HG02938 (cell line): Measurements from ENCODE around the gene MS4A18.

Experiments
- ATAC-seq: cut with Tn5 transposase; IDR thresholded peaks from one replicate; pipeline ENCODE4 v1.9.1; 2021; ENCODE audit warnings: mild to moderate bottlenecking, moderate library complexity; ENCODE audit not compliant: unreplicated experiment

The MS4A18 gene

GRCh38 chr11:60785136-60785535, 60.6 kb downstream of the MS4A18 start, which contains the start of gene MS4A10:
MS4A10 (plus strand) TSS chr11:60785333; CDS start chr11:60790336, 5,003 bp downstream.
- ATAC-seq = no peak

DNA sequence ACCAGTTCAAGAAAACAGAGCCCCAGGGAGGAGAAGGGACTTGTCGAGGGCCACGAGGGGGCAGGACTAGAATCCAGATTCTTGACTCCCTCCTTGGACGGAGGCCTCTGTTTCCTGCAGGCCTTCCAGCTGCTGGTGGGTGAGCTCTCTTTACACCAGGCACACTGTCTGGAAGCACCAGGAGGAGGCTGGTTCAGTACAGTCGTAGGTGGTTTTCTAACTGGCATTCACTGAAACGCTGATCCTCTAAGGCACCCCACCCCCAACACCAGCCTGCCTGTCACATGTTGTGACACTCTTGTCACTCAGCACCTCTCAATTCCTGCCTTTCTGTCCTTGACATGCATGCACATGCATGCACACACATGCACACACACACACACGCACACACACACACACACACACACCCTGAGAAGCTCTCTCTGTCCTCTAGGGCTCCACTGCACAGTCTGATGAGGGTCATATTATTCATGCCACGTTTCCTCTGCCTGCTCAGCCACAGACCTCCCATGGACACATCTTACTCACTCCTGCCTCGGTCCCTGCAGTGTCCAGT, 61.4 kb downstream of the MS4A18 start:
- no peak for ATAC-seq

GRCh38 chr11:60786811-60787567, 62.5 kb downstream of the MS4A18 start:
- ATAC-seq = no peak

DNA sequence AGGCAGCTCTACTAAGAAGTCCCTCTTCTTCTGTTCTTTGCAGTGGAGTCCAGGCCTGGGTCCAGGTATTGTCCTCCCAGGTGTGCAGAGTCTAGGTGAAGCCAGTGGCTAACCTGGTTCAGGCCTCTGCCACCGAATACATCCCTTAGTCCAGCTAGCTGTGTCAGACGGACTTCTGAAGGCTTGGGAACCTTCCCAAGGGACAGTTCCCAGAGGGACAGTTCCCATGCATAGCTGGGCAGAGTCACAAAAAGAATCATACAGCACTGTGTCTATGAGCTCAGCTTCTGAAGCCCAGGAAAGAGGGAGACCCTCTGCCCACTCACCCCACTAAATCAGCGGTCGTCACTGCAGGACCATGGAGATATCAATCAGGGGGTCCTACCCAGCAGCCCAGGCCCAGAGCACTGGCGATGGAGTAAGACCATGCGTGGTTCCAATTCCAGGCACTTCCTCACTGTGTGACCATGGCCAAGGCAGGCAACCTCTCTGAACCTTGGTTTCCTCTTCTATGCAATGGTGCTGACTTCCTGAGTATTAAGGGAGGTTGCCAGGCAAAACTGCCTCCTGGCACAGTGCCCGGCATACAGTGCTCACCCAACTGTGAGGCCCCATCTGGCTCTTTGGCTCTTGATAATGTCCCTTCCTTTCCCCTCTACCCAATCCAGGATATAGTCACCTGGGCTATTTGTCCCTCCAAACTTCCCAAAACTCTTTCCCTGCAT, 64.0 kb downstream of the MS4A18 start:
- ATAC-seq = no peak

DNA sequence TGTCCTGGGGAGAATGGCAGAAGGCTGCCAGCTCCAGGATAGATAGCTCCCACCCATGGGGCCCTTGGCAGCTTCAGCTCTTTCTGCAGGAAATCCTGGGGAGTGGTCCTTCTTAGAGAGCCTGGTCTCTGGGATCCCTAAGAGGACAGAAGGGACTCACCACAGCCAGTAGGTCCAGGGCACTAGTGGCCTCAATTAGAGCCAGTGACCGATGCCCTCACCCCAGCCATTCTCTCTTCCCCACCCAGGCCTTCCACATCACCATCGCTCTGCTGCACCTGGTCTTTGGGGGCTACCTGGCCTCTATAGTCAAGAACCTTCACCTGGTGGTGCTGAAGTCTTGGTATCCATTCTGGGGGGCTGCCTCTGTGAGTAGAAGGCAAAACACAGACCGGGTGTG, 66.2 kb downstream of the MS4A18 start:
- ATAC-seq = no peak

DNA sequence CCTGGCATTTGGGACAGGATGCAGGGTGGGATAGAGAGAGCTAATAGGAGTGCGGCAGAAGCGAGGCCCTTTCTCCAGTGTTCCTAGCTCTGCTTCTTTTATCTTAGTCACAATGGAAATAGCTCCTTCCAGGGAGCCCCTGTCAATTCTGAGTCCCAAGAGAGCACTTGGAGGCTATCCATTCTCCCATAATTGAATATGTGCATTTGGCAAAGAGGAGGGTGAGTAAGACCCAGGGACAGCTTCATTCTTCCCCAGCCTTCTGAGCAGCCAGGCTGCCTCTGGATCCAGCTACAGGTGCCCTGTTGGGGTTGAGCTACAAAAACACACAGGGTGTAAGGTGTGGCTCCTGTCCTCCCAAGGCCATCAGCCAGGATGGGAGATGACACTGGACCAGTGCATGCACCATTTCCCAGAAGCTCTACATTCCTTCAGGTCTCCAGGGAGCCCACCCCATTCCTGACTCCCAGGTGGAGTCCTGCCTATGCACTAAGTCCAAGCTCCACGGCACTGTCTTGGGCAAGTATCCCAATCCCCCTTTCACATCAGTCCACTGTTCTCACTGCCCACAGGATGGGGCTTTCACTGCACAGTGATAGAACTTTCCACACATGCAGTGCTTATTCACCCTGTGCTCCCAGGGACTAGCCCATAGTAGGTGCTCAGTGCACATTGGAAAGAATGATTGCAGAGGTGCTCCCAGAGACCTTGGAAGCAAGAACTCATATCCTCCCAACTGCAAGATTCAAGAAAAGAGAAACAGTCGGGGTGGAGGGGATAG, 66.8 kb downstream of the MS4A18 start:
- ATAC-seq = no peak

DNA sequence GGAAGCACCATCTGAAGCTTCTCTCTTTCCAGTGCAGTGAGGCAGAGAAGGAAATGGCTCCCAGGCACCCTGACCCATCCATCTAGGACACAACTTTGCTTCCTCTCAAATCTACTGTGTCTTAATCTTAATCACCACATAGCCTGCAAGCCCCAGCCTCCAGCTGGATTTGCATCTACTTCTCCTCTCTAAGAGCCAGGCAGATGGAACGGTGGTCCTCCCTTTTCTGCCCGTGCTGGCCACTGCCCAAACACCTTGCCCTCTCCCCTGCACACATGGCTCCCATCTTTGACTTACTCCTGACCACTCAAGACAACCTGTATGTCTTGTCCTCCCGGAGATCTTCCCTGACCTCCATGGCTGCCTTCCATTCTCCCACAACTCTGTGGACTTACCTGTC, 68.0 kb downstream of the MS4A18 start:
- no peak for ATAC-seq
